ENCODE data around the gene TMEM170A. TPM values are rescaled to one million over a fixed set of nuclear protein-coding genes. Genes with fewer than 3 reads are reported as not detected.

Gene TMEM170A
- total RNA-seq, 1 experiment from 2014 or later, result 45.6 TPM

DNA sequence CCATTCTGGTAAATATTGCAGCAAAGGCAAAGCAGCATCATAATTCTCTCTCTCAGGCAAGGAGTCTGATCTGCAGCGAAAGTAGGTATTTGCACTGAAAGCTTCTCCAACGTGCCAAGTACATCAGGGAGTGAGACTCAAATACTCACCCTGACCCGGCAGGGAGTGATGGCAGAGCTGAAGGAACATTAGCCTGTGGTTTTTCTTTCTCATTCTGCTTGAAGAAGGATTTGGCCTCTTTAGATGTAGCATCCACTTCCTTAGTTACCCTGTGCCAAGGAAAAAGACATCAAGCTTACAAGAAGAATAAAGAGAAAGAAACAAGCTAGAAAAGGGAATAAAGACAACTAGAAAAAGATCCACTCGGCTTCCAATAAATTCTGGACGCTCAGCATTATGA is 69.5 kb downstream of the TMEM170A start:
- DNase-seq (ENCODE audit: low spot score) (no peak), ATAC-seq (no peak)
- peaks cover 3% of the 10 kb centered on the region; the same call in 1 of the 2 replicates for H3K4me1 Mint-ChIP-seq
- POLR2A ChIA-PET, result no interaction called here
- CTCF ChIA-PET, result interaction anchor here (1.9 kb wide), 1 partner anchor 10 kb away, joined by 8 read pairs; no protein-coding TSS in a partner anchor
- no peaks in the 10 kb centered on the region for H3K27me3 Mint-ChIP-seq (ENCODE audit: low read depth)
- H3K27ac Mint-ChIP-seq, result 0 out of 2 replicates have a peak overlapping the region, but pooled peaks have one; percentile 22
- TF ChIP-seq, protein P1, sequence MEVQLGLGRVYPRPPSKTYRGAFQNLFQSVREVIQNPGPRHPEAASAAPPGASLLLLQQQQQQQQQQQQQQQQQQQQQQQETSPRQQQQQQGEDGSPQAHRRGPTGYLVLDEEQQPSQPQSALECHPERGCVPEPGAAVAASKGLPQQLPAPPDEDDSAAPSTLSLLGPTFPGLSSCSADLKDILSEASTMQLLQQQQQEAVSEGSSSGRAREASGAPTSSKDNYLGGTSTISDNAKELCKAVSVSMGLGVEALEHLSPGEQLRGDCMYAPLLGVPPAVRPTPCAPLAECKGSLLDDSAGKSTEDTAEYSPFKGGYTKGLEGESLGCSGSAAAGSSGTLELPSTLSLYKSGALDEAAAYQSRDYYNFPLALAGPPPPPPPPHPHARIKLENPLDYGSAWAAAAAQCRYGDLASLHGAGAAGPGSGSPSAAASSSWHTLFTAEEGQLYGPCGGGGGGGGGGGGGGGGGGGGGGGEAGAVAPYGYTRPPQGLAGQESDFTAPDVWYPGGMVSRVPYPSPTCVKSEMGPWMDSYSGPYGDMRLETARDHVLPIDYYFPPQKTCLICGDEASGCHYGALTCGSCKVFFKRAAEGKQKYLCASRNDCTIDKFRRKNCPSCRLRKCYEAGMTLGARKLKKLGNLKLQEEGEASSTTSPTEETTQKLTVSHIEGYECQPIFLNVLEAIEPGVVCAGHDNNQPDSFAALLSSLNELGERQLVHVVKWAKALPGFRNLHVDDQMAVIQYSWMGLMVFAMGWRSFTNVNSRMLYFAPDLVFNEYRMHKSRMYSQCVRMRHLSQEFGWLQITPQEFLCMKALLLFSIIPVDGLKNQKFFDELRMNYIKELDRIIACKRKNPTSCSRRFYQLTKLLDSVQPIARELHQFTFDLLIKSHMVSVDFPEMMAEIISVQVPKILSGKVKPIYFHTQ (CRISPR knock-in tag; IDR thresholded peaks at IDR 0.05), result no peak
- TF ChIP-seq NFATC4 (CRISPR knock-in tag; IDR thresholded peaks at IDR 0.05), result no peak
- H3K4me3 Mint-ChIP-seq, result no peak overlapping the region
- H3K9me3 Mint-ChIP-seq, result no peaks in the 10 kb centered on the region
- H3K36me3 Mint-ChIP-seq, result peaks cover 53% of the 10 kb centered on the region

Other genes with a start within 250 kb of the TMEM170A start
- gene CTRB1, start 245.7 kb downstream of the TMEM170A start, total RNA-seq (2021), result 3.9 to 5.7 TPM (median 5.7 TPM) in 3 replicates
- 87.3 to 95.6 TPM (median 88.6 TPM) in 3 replicates for gene BCAR1, start 213.1 kb downstream of the TMEM170A start, total RNA-seq (2021)
- gene CFDP1, start 31.2 kb downstream of the TMEM170A start, total RNA-seq (2021), result 79.2 to 102 TPM (median 98.0 TPM) in 3 replicates
- gene CHST6, start 30.8 kb upstream of the TMEM170A start, total RNA-seq (2021), result 20.2 to 23.2 TPM (median 23.1 TPM) in 3 replicates
- gene CHST5, start 71.4 kb upstream of the TMEM170A start, total RNA-seq (2021), result 0.71 to 0.89 TPM in 2 of 3 replicates, not detected in the other
- 9.2 to 12.0 TPM (median 10.7 TPM) in 3 replicates for gene TMEM231, start 91.6 kb upstream of the TMEM170A start, total RNA-seq (2021)
- gene GABARAPL2, start 101.7 kb upstream of the TMEM170A start, total RNA-seq (2021), result 60.8 to 63.7 TPM (median 62.7 TPM) in 3 replicates
- 45.3 to 48.1 TPM (median 46.0 TPM) in 3 replicates for gene ADAT1, start 158.6 kb upstream of the TMEM170A start, total RNA-seq (2021)
- 163 to 199 TPM (median 169 TPM) in 3 replicates for gene KARS1, start 183.0 kb upstream of the TMEM170A start, total RNA-seq (2021)
- gene TERF2IP, start 183.1 kb upstream of the TMEM170A start, total RNA-seq (2021), result 14.7 to 15.2 TPM (median 14.7 TPM) in 3 replicates
- gene CPHXL2, start 212.3 kb upstream of the TMEM170A start, total RNA-seq (2021), result not detected in 3 replicates
- not detected in 3 replicates for gene DUXB, start 236.8 kb upstream of the TMEM170A start, total RNA-seq (2021)

Data from WTC11 (cell line).